GM23248 (cell line): ENCODE results near the gene SBNO2. TPM values are rescaled to one million over a fixed set of nuclear protein-coding genes. Genes with fewer than 3 reads are reported as not detected.

Source experiments
- DNase-seq: peaks from one replicate; pipeline ENCODE4 v3.0.0-alpha.2; 2015
- H2AFZ ChIP-seq: fragments of 200-600 bp; sonication (generic); 2 replicates; pipeline ENCODE4 v1.6.1; 2016; ENCODE audit warnings: antibody characterized with exemption
- H3F3A ChIP-seq: fragments of 200-600 bp; sonication (generic); 2 replicates; pipeline ENCODE4 v1.6.1; 2016; ENCODE audit warnings: mild to moderate bottlenecking, antibody characterized with exemption, mixed run types; ENCODE audit not compliant: insufficient read depth
- H3K27ac ChIP-seq: fragments of 200-600 bp; sonication (generic); 2 replicates; pipeline ENCODE4 v1.5.1; 2016; ENCODE audit warnings: mild to moderate bottlenecking
- H3K27me3 ChIP-seq: fragments of 200-600 bp; sonication (generic); replicated peaks from 2 replicates; pipeline ENCODE4 v1.6.1; 2016; ENCODE audit warnings: mild to moderate bottlenecking; ENCODE audit not compliant: insufficient read depth
- H3K36me3 ChIP-seq: fragments of 200-600 bp; sonication (generic); 2 replicates; pipeline ENCODE4 v1.6.1; 2016; ENCODE audit warnings: low read depth, mild to moderate bottlenecking
- H3K4me1 ChIP-seq: fragments of 200-600 bp; sonication (generic); 2 replicates; pipeline ENCODE4 v1.6.1; 2016; ENCODE audit warnings: mild to moderate bottlenecking; ENCODE audit not compliant: insufficient read depth
- H3K4me2 ChIP-seq: fragments of 200-600 bp; sonication (generic); one replicate; pipeline ENCODE4 v1.6.1; 2016; ENCODE audit warnings: mild to moderate bottlenecking; ENCODE audit not compliant: unreplicated experiment
- H3K4me3 ChIP-seq: fragments of 200-600 bp; sonication (generic); 2 replicates; pipeline ENCODE4 v1.5.1; 2016; ENCODE audit warnings: mild to moderate bottlenecking
- H3K79me2 ChIP-seq: fragments of 200-600 bp; sonication (generic); 2 replicates; pipeline ENCODE4 v1.6.1; 2016; ENCODE audit warnings: mild to moderate bottlenecking; ENCODE audit not compliant: insufficient read depth
- H3K9ac ChIP-seq: fragments of 200-600 bp; sonication (generic); 2 replicates; pipeline ENCODE4 v1.6.1; 2016; ENCODE audit warnings: mild to moderate bottlenecking
- H3K9me2 ChIP-seq: fragments of 200-600 bp; sonication (generic); 2 replicates; pipeline ENCODE4 v1.6.1; 2016; ENCODE audit warnings: mixed run types, mild to moderate bottlenecking, moderate library complexity; ENCODE audit not compliant: insufficient read depth
- H3K9me3 ChIP-seq: fragments of 200-600 bp; sonication (generic); one replicate; pipeline ENCODE4 v1.6.1; 2017; ENCODE audit warnings: low read depth
- H4K20me1 ChIP-seq: fragments of 200-600 bp; sonication (generic); 2 replicates; pipeline ENCODE4 v1.6.0; 2016; ENCODE audit not compliant: insufficient read depth
- EZH2 ChIP-seq: fragments of 200-600 bp; sonication (generic); IDR thresholded peaks from 2 replicates; pipeline ENCODE4 v1.6.1; 2018; ENCODE audit warnings: antibody characterized with exemption, mild to moderate bottlenecking; ENCODE audit not compliant: insufficient read depth, poor library complexity, severe bottlenecking
- EZH2phosphoT487 ChIP-seq: fragments of 200-600 bp; sonication (generic); IDR thresholded peaks from 2 replicates; pipeline ENCODE4 v1.6.1; 2018; ENCODE audit warnings: antibody characterized with exemption, moderate library complexity, mild to moderate bottlenecking, low read depth; ENCODE audit not compliant: insufficient read depth
- WGBS, 2 experiments: methylation state at CpG; one replicate each; pipeline ENCODE4 v1.1.6; 2015 to 2017; ENCODE audit warnings: low lambda C conversion rate in 2 of 2, low coverage in 1 of 2; ENCODE audit errors: missing lambda C conversion rate in 2 of 2; 5-methylcytosine and 5-hydroxymethylcytosine counted together
- in situ Hi-C: fragments of 300-500 bp; cut with MboI; formaldehyde crosslinking; loops from 2 replicates; pipeline ENCODE4 v1.15.0; 2020
- polyA plus RNA-seq: library from polyadenylated mRNA; unstranded; fragments of >200 nt; fragmentation: Nextera tagmentation; extraction: Ambion mirVana; gene quantifications from 2 replicates; pipeline ENCODE4 v1.2.1, GENCODE V29; 2016
- total RNA-seq: library from RNA; depleted of rRNA; stranded (reverse); fragments of >200 nt; shearing (Covaris generic); gene quantifications from 2 replicates; pipeline ENCODE4 v1.2.3, GENCODE V29; 2014

Gene SBNO2
- total and polyA plus RNA-seq, 2 experiments from 2014 or later, result 7.5 to 70.4 TPM

DNA sequence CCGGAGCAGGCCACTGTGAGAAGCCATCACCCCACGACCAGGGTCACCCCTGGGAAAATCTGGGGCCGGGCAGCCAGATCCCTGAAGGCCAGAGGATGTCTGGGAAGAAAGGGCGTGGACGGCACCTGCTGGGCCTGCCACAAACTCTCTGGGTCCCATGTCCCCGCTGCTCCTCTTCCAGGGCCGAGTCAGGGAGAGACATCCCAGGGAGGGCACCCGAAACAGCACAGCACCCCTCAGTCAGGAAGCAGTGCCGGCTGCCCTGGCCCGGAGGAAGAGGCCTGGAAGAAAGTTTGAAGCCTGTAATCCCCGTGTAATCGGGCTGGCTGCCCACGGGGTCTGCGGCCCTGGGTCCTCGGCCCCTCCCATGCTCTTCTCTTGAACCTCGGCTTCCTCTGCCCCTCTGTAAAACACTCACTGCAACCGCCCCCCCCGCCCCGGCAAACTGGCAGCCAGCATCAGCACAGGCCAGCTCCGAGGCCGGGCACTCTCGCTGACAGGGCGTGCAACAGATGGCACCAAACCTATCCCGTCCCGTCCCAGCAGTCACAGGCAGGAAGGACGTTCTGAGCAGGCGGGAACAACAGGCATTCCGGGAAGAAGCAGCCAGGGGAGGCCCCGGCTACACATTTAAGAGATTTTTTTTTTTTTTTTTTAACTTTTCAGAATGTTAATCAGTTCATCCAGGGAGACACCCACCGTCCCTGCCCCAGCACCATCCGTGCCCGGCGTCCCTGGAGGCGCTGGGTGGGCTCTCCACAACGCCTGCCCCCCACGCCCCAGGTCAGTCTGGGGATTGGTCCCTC lies 1.5 kb downstream of the SBNO2 start:
- H3F3A ChIP-seq, result peaks cover 17% of the 10 kb centered on the region
- H3K4me1 ChIP-seq, result peaks cover 32% of the 10 kb centered on the region
- peak overlapping the region; percentile 96 for H3K9ac ChIP-seq
- peaks cover 66% of the 10 kb centered on the region for H3K79me2 ChIP-seq
- DNase-seq, result peak; percentile 77
- H3K9me3 ChIP-seq, result no peaks in the 10 kb centered on the region
- H4K20me1 ChIP-seq, result no peaks in the 10 kb centered on the region
- H3K4me3 ChIP-seq, result peak overlapping the region; percentile 86
- peak overlapping the region; percentile 83 for H3K27ac ChIP-seq
- WGBS, 2 experiments, result 3 to 5% methylated on average over 28 to 33 of the region's 36 CpGs
- no peaks in the 10 kb centered on the region for H3K36me3 ChIP-seq
- H3K9me2 ChIP-seq, result no peaks in the 10 kb centered on the region
- peak overlapping the region; percentile 92 for H3K4me2 ChIP-seq
- no peaks in the 10 kb centered on the region for H3K27me3 ChIP-seq
- no peak overlapping the region for H2AFZ ChIP-seq
- in situ Hi-C loops, result no loop called here
- no peak for TF ChIP-seq EZH2phosphoT487
- no peak for TF ChIP-seq EZH2

DNA sequence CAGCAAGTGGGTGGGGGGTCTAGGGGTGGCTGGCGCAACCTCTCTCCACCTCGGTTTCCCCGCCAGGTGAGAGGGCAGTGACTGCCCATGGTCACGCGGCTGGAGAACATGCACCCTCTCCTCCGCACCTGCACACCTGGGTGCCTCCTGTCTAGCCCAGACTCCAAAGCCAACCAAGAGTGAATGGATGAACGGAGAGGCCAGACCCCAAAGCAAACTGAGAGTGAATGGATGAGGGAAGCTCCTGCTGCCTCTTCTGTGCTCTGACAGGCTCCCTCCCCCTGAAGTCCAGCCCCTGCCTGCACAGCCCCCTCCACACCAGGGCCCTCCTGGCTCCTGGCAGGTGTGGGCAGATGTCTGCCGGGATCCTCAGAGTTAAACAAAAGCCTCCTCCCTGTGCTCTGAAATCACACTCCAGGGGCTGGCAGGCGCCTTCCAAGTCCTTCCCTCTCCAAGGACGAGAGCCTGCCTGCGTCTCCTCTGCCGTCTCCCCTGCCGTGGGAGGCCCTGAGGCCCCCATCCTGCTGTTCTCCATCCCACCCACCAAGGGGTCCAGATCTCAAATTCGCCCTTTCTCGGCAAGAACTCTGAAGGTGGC lies 2.2 kb downstream of the SBNO2 start:
- H3K27me3 ChIP-seq, result no peaks in the 10 kb centered on the region
- no peaks in the 10 kb centered on the region for H3K36me3 ChIP-seq
- 20 to 29% methylated on average over 13 to 15 of the region's 15 CpGs for WGBS, 2 experiments
- H3K9ac ChIP-seq, result peak overlapping the region; percentile 96
- no peaks in the 10 kb centered on the region for H4K20me1 ChIP-seq
- peaks cover 73% of the 10 kb centered on the region for H3K79me2 ChIP-seq
- peak; percentile 50 for DNase-seq
- no peaks in the 10 kb centered on the region for H3K9me3 ChIP-seq
- TF ChIP-seq EZH2phosphoT487, result no peak
- TF ChIP-seq EZH2, result no peak
- H3K9me2 ChIP-seq, result no peaks in the 10 kb centered on the region
- H3K4me3 ChIP-seq, result peak overlapping the region; percentile 86
- peak overlapping the region; percentile 92 for H3K4me2 ChIP-seq
- peaks cover 13% of the 10 kb centered on the region for H3F3A ChIP-seq
- in situ Hi-C loops, result no loop called here
- peak overlapping the region; percentile 83 for H3K27ac ChIP-seq
- H2AFZ ChIP-seq, result no peak overlapping the region
- peaks cover 28% of the 10 kb centered on the region for H3K4me1 ChIP-seq

DNA sequence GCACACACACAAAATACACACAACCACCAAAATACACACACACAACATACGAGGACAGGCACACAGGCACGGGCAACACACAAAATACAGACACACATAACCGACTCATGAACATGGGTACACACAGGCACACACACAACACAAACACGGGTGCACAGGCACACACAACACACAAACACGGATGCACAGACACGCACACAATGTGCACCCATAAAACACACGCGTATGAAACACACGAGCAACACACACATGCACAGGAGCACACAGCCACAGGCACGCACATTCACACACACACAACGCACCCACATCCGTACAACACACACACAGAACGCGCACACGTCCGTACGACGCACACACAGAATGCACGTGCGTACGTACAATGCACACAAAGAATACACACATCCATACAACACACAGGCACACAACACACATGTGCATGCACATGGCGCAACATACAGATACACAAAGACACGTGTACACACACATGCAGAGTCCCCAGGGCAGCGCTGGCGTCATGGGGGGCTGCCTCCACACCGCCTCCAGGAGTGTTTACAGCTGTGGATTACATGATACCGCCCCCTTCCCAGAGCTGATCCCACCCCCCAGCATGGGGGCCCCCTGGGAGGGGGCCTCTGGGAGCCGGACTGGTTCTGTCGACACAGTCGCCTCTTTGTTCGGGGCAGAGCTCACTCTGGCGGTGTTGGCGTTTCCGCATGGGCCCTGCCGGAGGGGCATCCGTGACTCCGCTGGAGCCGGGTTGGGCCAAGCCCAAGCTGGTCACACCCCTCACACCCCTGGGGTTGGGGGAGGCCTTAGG lies 2.9 kb downstream of the SBNO2 start:
- peak overlapping the region; percentile 86 for H3K4me3 ChIP-seq
- peak overlapping the region; percentile 83; the same call in 1 of the 2 replicates for H3K27ac ChIP-seq

More for the DNA sequence above, 2.9 kb downstream of the SBNO2 start:
- Histone ChIP-seq H2AFZ (no peak overlapping the region), H3K4me1 (peaks cover 26% of the 10 kb centered on the region), H3K9me2 (no peaks in the 10 kb centered on the region), H3K9ac (peak overlapping the region; percentile 96), H3K4me2 (peak overlapping the region; percentile 92), H4K20me1 (no peaks in the 10 kb centered on the region), H3F3A (peaks cover 11% of the 10 kb centered on the region; the same call in 1 of the 2 replicates), H3K36me3 (no peaks in the 10 kb centered on the region), H3K27me3 (no peaks in the 10 kb centered on the region), H3K9me3 (no peaks in the 10 kb centered on the region), H3K79me2 (peaks cover 80% of the 10 kb centered on the region)
- DNase-seq, result peak; percentile 33
- TF ChIP-seq EZH2phosphoT487 (no peak), EZH2 (no peak)
- 63 to 70% methylated on average over 36 to 37 of the region's 38 CpGs for WGBS, 2 experiments
- in situ Hi-C loops, result no loop called here
